Fibroblast of upper back skin (primary cell): ENCODE data around the gene SLC1A1.
"Not testable (repeated sequence)": the region's sequence is repeated elsewhere in the genome, so short reads cannot be mapped to it uniquely, and the experiment has no call there.

Source experiments
- DNase-seq: peaks from one replicate; pipeline ENCODE4 v3.0.0-alpha.2; 2013

Gene SLC1A1

DNA sequence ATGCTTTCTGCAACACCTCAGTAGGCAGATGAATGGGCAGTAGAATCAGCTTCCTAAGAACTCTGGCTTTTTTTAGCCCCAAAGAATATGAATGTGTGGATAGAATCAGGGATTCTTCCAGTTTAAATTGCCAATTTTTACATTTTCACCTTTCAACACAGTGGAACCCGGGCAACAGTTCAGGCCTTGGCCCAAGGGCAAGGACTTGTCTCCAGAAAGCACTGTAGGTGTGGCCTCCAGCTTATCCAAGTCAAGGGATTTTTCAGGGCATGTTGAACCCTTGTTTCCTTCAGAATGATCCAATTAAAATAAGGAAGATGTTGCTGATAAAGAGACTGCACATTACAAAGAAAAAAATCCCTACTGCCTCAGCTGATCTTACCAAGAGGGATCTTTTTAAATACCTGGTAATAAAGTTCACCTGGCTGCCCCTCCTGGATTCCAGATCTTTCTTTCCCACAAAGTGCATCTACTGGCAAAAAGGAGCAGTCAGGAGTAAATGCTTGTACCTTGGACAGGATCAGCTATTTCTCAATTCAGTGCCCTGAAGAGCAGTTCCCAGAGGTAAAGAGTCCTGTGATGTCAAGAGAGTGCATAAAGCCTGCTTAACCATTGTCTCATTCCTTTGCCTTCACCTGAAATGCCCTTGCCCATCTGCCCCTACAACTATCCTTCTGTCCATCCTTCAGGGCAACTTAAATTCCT, 91.7 kb downstream of the SLC1A1 start:
- DNase-seq, result no peak

- no peak for DNase-seq
These were observed 92.7 kb downstream of the SLC1A1 start for GRCh38 chr9:4583001-4583400.

- no peak for DNase-seq
These were observed 94.4 kb downstream of the SLC1A1 start for GRCh38 chr9:4584636-4585035.

DNA sequence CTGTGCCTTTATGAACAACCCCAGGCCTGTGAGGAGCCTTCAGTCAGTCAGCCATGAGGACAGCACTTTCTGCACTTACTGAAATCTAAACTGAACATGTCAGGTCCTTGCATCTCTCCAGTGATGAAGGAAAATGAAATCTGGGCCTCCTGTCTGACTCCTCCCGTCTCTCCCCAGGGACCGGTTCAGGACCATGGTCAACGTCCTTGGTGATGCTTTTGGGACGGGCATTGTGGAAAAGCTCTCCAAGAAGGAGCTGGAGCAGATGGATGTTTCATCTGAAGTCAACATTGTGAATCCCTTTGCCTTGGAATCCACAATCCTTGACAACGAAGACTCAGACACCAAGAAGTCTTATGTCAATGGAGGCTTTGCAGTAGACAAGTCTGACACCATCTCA, 94.9 kb downstream of the SLC1A1 start:
- no peak for DNase-seq

DNA sequence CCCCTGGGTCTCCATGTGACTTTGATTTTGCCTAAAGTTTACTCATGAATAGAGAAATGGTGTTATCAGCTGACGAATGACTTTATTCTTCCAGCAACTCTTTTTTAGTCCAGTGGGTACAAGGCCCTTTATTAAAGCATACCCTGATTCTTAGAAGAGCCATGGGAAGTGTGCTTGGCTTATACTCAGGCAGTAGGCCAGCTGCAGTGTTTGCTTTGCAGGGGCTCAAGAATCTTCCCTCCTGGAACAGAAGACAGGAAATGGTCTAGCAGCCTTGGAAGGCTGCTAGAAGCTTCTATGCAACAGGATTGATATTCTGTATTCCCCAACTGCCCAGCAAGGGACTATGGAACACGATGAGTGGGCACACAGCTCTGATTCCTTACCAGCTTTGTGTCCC, 98.5 kb downstream of the SLC1A1 start:
- no peak for DNase-seq

GRCh38 chr9:4590430-4591122, 100.3 kb downstream of the SLC1A1 start:
- DNase-seq, result peak; percentile 9

DNA sequence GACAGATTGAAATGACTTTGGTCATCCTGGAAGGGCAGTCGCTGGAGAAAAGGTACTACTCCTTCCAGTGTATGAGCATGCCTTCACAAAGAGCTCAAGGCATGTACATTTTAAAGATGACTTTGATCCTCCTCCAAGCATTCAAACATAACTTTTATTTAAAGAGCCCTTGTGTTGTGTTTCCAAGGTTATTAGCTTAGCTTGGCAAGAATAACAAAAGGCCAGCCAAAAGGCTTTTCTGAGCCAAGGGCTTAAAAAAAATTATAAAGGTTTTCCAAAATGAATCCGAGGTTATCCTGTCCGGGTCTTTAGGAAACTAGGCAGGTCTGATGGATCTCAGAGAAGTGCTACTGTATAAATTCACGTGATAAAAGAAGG, 100.8 kb downstream of the SLC1A1 start:
- DNase-seq, result no peak

DNA sequence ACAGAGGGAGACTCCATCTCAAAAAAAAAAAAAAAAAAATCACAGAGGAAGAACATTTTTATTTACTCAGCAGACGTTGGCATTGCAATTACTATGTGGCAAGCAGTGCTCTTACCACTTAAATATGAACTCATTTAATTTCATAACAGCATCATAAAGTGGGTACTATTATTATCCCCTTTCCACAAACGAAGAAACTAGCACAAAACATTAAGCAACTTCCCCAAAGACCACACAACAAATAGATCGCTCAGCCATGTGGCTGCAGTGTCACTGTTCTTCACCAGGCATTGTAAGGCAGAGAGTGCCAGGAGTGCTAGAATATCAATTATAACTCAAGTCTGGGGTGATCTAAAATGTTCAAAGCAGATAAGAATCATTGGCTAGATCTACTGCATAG, 102.0 kb downstream of the SLC1A1 start:
- no peak for DNase-seq

GRCh38 chr9:4592886-4593285, 102.6 kb downstream of the SLC1A1 start:
- DNase-seq, result no peak

DNA sequence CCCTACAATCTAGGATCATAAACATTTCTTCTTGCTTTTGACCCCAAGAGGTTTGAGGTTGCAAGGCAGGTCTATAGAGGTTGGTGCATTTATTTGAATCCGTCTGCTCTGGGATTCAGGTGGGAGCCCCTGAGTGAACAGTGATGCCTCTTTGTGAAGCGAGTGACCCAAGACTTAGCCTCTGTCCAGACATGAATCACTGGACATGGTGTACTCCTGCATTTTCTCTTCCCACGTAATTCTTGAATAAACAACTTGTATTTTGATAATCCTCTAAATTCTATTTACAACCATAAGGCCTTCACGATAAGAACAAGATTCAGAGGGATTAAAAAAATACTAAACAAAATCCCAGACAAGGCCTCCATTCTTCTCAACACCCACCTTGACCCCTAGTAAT, 104.3 kb downstream of the SLC1A1 start:
- no peak for DNase-seq

GRCh38 chr9:4594994-4595393, 104.7 kb downstream of the SLC1A1 start:
- no peak for DNase-seq

GRCh38 chr9:4596165-4596922, 106.1 kb downstream of the SLC1A1 start:
- DNase-seq, result no peak

DNA sequence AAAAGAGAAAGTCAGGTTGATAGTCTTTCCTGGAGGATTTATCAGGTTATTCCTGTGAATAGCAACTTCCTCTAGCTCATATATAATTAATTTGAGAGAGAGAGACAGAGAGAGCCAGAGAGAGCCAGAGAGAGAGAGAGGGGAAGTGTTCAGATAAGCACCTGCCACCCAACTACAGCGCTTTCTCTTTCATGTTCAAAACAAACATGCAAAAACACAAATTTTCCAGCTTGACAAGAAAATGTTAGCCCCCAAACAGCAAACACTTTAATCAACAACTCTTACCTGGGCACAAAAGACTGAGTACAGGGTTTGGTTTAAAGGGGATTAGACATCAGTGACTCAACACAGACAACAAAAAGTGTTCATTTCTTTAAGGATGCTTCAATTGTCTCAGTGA, 110.1 kb downstream of the SLC1A1 start:
- no peak for DNase-seq

GRCh38 chr9:4603830-4604229, 113.6 kb downstream of the SLC1A1 start:
- no peak for DNase-seq

DNA sequence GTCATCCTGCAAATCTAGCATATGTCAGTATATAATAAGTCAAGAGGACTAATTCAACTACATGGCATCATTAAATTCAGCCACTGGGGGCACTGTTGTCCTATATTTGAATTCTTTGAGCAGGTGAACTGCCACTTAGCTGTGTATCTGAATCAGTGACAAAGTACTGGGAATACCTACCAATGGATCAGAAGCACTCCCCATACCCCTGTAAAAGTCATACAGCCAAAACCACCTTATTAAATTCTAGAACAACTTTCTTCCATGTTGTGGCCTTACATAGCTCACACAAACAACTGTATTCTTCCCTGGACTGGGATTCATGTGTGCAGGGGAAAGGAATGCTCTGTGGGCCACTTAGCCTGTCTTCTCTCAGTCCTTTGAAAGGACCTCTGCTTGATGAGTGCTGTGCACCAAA, 114.4 kb downstream of the SLC1A1 start:
- DNase-seq, result peak; percentile 62

DNA sequence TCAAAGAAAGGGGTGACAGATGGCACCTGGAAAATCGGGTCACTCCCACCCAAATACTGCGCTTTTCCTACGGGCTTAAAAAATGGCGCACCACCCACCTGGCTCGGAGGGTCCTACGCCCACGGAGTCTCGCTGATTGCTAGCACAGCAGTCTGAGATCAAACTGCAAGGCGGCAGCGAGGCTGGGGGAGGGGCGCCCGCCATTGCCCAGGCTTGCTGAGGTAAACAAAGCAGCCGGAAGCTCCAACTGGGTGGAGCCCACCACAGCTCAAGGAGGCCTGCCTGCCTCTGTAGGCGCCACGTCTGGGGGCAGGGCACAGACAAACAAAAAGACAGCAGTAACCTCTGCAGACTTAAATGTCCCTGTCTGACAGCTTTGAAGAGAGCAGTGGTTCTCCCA, 115.8 kb downstream of the SLC1A1 start:
- not testable (repeated sequence) for DNase-seq

DNA sequence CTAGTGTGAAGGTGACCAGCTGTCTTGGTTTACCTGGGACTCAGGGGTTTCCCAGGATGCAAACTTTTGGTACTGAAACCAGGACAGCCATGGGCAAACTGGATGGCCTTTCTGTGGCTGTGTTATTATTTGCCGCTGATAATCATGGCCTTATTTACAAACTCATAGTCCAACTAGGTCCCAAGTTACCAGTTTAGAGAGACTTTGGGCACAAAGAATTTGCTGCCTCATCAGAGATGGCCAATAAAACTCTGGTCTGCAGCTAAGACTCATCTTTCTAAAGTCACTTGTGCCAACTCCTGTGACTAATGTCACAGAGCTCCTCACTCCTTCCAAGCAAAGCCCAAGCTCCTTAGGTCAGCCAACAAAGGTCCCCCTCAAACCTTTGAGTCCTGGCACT, 124.4 kb downstream of the SLC1A1 start:
- DNase-seq, result no peak

- DNase-seq, result peak; percentile 55
These were observed 125.0 kb downstream of the SLC1A1 start for GRCh38 chr9:4615251-4615650.

- no peak for DNase-seq
These were observed 125.5 kb downstream of the SLC1A1 start for GRCh38 chr9:4615778-4616177.

GRCh38 chr9:4617752-4618151, 127.5 kb downstream of the SLC1A1 start:
- DNase-seq, result no peak

DNA sequence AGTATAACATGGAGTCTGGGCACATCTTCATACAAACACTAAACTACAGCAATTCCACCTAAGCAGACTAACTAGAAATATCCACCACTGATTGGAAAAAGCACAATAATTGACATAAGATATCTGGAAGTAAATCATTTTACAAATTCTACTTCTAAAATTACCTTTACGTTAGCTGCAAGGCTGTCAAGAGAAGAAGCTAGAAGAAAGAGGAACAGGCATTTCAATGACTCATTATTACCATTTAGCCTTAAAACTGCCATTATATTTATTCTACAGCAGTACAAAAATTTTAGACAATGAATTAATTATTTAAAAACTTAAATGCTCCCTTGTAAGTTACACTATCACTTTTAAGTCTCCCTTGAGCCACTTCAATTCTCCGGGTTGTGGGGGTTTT, 128.4 kb downstream of the SLC1A1 start:
- DNase-seq, result no peak

GRCh38 chr9:4620057-4620765, 129.9 kb downstream of the SLC1A1 start:
- no peak for DNase-seq

- DNase-seq, result peak; percentile 34
These were observed 130.8 kb downstream of the SLC1A1 start for GRCh38 chr9:4620881-4621555.
